ENCODE data around the gene ABCA13. TPM values are rescaled to one million over a fixed set of nuclear protein-coding genes. Genes with fewer than 3 reads are reported as not detected.

ABCA13 gene
- total RNA-seq, 1 donor from 2014 or later, result 0.34 TPM

DNA sequence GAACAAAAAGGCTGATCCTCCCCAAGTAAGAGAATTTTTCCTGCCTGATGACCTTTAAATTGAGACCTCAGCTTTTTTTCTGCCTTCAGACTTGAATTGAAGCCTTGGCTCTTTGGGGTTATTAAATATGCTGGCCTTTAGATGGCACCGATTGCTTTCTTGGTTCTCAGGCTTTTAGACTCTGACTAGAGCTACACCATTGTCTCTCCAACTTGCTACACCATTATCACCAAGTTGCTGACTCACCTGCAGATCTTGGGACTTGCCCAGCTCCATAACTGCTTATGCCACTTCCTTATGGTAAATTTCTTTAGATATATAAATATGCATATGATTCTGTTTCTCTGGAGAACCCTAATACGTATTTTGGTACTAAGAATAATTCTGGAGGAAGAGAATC lies 3.1 kb upstream of the ABCA13 start:
- no peak for FAIRE-seq
- no peak overlapping the region for H3K9ac ChIP-seq (ENCODE audit: low read length)
- H3K4me3 ChIP-seq (ENCODE audit: insufficient read depth, low read depth, low read length), result no peak overlapping the region
- no peaks in the 10 kb centered on the region for H3K9me3 ChIP-seq (ENCODE audit: insufficient read depth, low read depth, low read length)
- TF ChIP-seq EZH2 (IDR thresholded peaks at IDR 0.05; ENCODE audit: insufficient read depth, low read length), result no peak
- no peak for TF ChIP-seq CTCF (IDR thresholded peaks at IDR 0.05; ENCODE audit: insufficient read depth, low read depth, low read length)
- no peak overlapping the region for H3K4me2 ChIP-seq (ENCODE audit: low read length)
- H3K79me2 ChIP-seq (ENCODE audit: insufficient read depth, low read length), result no peaks in the 10 kb centered on the region
- no peaks in the 10 kb centered on the region for H3K4me1 ChIP-seq (ENCODE audit: insufficient read depth, low read length)
- no peak overlapping the region for H2AFZ ChIP-seq (ENCODE audit: low read depth, low read length)
- H3K4me3 Mint-ChIP-seq (ENCODE audit: unreplicated experiment), result no peak overlapping the region
- no peaks in the 10 kb centered on the region for H3K27me3 ChIP-seq (ENCODE audit: insufficient read depth, low read length)
- peak; percentile 44 for DNase-seq (ENCODE audit: low read depth)
- no peaks in the 10 kb centered on the region for H3K27me3 Mint-ChIP-seq (ENCODE audit: low read depth, unreplicated experiment)
- no peaks in the 10 kb centered on the region for H3K4me1 Mint-ChIP-seq (ENCODE audit: low read depth, unreplicated experiment)
- no peaks in the 10 kb centered on the region for H3K36me3 Mint-ChIP-seq (ENCODE audit: low read depth, unreplicated experiment)
- H3K27ac ChIP-seq (ENCODE audit: low read depth, low read length), result no peak overlapping the region
- no peaks in the 10 kb centered on the region for H3K36me3 ChIP-seq (ENCODE audit: insufficient read depth, low read length)
- H3K9me3 Mint-ChIP-seq (ENCODE audit: unreplicated experiment), result peaks cover 6% of the 10 kb centered on the region
- no peaks in the 10 kb centered on the region for H4K20me1 ChIP-seq (ENCODE audit: insufficient read depth, low read length)
- no peak overlapping the region for H3K27ac Mint-ChIP-seq (ENCODE audit: unreplicated experiment)

DNA sequence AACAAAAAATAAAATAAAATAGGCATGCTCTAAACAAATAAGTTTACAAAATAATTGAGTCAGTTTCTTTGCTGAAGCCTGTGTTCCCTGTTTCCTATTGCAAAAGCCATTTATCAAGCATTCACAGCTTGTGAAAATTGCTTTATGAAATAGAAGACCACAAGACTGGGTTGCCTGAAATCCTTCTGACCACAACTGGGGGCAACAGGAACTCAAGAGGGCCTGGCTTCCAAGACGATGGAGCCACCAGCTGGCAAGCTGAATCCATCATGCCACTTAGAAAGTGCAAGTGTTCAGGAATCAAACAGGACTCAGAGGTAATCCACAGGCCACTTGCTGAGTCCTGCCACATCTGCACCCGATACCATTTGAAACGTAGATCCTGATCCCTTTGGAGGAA lies 752 bp upstream of the ABCA13 start:
- DNase-seq (ENCODE audit: low read depth) (no peak), FAIRE-seq (no peak)
- no peak overlapping the region for H3K9ac ChIP-seq (ENCODE audit: low read length)
- no peak overlapping the region for H3K4me2 ChIP-seq (ENCODE audit: low read length)
- H3K4me1 Mint-ChIP-seq (ENCODE audit: low read depth, unreplicated experiment), result no peaks in the 10 kb centered on the region
- no peak overlapping the region for H2AFZ ChIP-seq (ENCODE audit: low read depth, low read length)
- no peaks in the 10 kb centered on the region for H3K79me2 ChIP-seq (ENCODE audit: insufficient read depth, low read length)
- no peaks in the 10 kb centered on the region for H3K27me3 Mint-ChIP-seq (ENCODE audit: low read depth, unreplicated experiment)
- no peaks in the 10 kb centered on the region for H3K27me3 ChIP-seq (ENCODE audit: insufficient read depth, low read length)
- H4K20me1 ChIP-seq (ENCODE audit: insufficient read depth, low read length), result no peaks in the 10 kb centered on the region
- no peak overlapping the region for H3K27ac ChIP-seq (ENCODE audit: low read depth, low read length)
- TF ChIP-seq EZH2 (IDR thresholded peaks at IDR 0.05; ENCODE audit: insufficient read depth, low read length), result no peak
- TF ChIP-seq CTCF (IDR thresholded peaks at IDR 0.05; ENCODE audit: insufficient read depth, low read depth, low read length), result no peak
- H3K9me3 Mint-ChIP-seq (ENCODE audit: unreplicated experiment), result no peaks in the 10 kb centered on the region
- peaks cover 9% of the 10 kb centered on the region for H3K4me1 ChIP-seq (ENCODE audit: insufficient read depth, low read length)
- no peak overlapping the region for H3K4me3 ChIP-seq (ENCODE audit: insufficient read depth, low read depth, low read length)
- H3K36me3 Mint-ChIP-seq (ENCODE audit: low read depth, unreplicated experiment), result no peaks in the 10 kb centered on the region
- H3K36me3 ChIP-seq (ENCODE audit: insufficient read depth, low read length), result no peaks in the 10 kb centered on the region
- no peaks in the 10 kb centered on the region for H3K9me3 ChIP-seq (ENCODE audit: insufficient read depth, low read depth, low read length)
- no peak overlapping the region for H3K27ac Mint-ChIP-seq (ENCODE audit: unreplicated experiment)
- no peak overlapping the region for H3K4me3 Mint-ChIP-seq (ENCODE audit: unreplicated experiment)

GRCh38 chr7:48173313-48173712 lies 2.1 kb downstream of the ABCA13 start:
- peak overlapping the region; percentile 56 for H3K4me2 ChIP-seq (ENCODE audit: low read length)
- peaks cover 9% of the 10 kb centered on the region for H3K4me1 ChIP-seq (ENCODE audit: insufficient read depth, low read length)
- DNase-seq (ENCODE audit: low read depth) (no peak), FAIRE-seq (no peak)
- H3K4me1 Mint-ChIP-seq (ENCODE audit: low read depth, unreplicated experiment), result no peaks in the 10 kb centered on the region
- no peaks in the 10 kb centered on the region for H3K27me3 Mint-ChIP-seq (ENCODE audit: low read depth, unreplicated experiment)
- H3K79me2 ChIP-seq (ENCODE audit: insufficient read depth, low read length), result no peaks in the 10 kb centered on the region
- no peaks in the 10 kb centered on the region for H4K20me1 ChIP-seq (ENCODE audit: insufficient read depth, low read length)
- no peak for TF ChIP-seq CTCF (IDR thresholded peaks at IDR 0.05; ENCODE audit: insufficient read depth, low read depth, low read length)
- TF ChIP-seq EZH2 (IDR thresholded peaks at IDR 0.05; ENCODE audit: insufficient read depth, low read length), result no peak
- H3K27ac Mint-ChIP-seq (ENCODE audit: unreplicated experiment), result no peak overlapping the region
- no peak overlapping the region for H3K4me3 Mint-ChIP-seq (ENCODE audit: unreplicated experiment)
- no peaks in the 10 kb centered on the region for H3K9me3 ChIP-seq (ENCODE audit: insufficient read depth, low read depth, low read length)
- H3K4me3 ChIP-seq (ENCODE audit: insufficient read depth, low read depth, low read length), result no peak overlapping the region
- no peaks in the 10 kb centered on the region for H3K36me3 ChIP-seq (ENCODE audit: insufficient read depth, low read length)
- H3K27ac ChIP-seq (ENCODE audit: low read depth, low read length), result no peak overlapping the region
- no peaks in the 10 kb centered on the region for H3K36me3 Mint-ChIP-seq (ENCODE audit: low read depth, unreplicated experiment)
- H2AFZ ChIP-seq (ENCODE audit: low read depth, low read length), result no peak overlapping the region
- no peaks in the 10 kb centered on the region for H3K9me3 Mint-ChIP-seq (ENCODE audit: unreplicated experiment)
- no peak overlapping the region for H3K9ac ChIP-seq (ENCODE audit: low read length)
- no peaks in the 10 kb centered on the region for H3K27me3 ChIP-seq (ENCODE audit: insufficient read depth, low read length)
